ENCODE data around the gene GRM8. TPM values are rescaled to one million over a fixed set of nuclear protein-coding genes. Genes with fewer than 3 reads are reported as not detected.

The GRM8 gene
- total and polyA plus RNA-seq, 4 donors: 0.28 to 4.9 (median 2.8) TPM

- Histone ChIP-seq H3K36me3 (ENCODE audit: control insufficient read depth in 4 of 4, insufficient read depth in 3 of 4, low read depth in 1 of 4, low read length in 3 of 4) (no peaks in the 10 kb centered on the region), H3K9me3 (ENCODE audit: control insufficient read depth in 4 of 4, low read length in 3 of 4) (no peaks in the 10 kb centered on the region), H3K4me3 (ENCODE audit: low read depth in 1 of 3, low read length in 3 of 3) (no peak overlapping the region), H3K27me3 (ENCODE audit: control insufficient read depth in 4 of 4, insufficient read depth in 4 of 4, low read length in 3 of 4) (no peaks in the 10 kb centered on the region), H3K9ac (ENCODE audit: low read depth in 1 of 2, low read length in 2 of 2) (no peak overlapping the region), H3K4me1 (ENCODE audit: control insufficient read depth in 4 of 4, insufficient read depth in 4 of 4, low read length in 3 of 4) (no peaks in the 10 kb centered on the region), H3K27ac (ENCODE audit: low read depth in 1 of 2, low read length in 2 of 2) (no peak overlapping the region)
- no peak for DNase-seq (ENCODE audit: low spot score)
- 34% methylated on average over 2 of the region's 2 CpGs for WGBS
- TF ChIP-seq ZBTB33 (IDR thresholded peaks at IDR 0.05): no peak
- no peak for TF ChIP-seq SP1 (IDR thresholded peaks at IDR 0.05)
- peak in 1 of 2 donors; percentile 10 for TF ChIP-seq HNF4A (conservative IDR thresholded peaks at IDR 0.05)
- no peak for TF ChIP-seq RAD21 (IDR thresholded peaks at IDR 0.05)
- TF ChIP-seq FOXA1 (IDR thresholded peaks at IDR 0.05): no peak
- no peak for TF ChIP-seq EGR1 (IDR thresholded peaks at IDR 0.05; ENCODE audit: low read depth in 2 of 2)
- no peak for TF ChIP-seq REST (IDR thresholded peaks at IDR 0.05)
- no peak for TF ChIP-seq HNF4G (IDR thresholded peaks at IDR 0.05)
- peak in 1 of 2 donors; percentile 11 for TF ChIP-seq RXRA (IDR thresholded peaks at IDR 0.05)
- no peak for TF ChIP-seq TAF1 (conservative IDR thresholded peaks at IDR 0.05)
These were observed 315.6 kb downstream of the GRM8 start for GRCh38 chr7:126937171-126937570.

GRCh38 chr7:126931581-126931980, 321.2 kb downstream of the GRM8 start:
- H3K27ac ChIP-seq (ENCODE audit: low read depth in 1 of 2, low read length in 2 of 2): no peak overlapping the region
- no peak for DNase-seq (ENCODE audit: low spot score)
- no peaks in the 10 kb centered on the region for H3K4me1 ChIP-seq (ENCODE audit: control insufficient read depth in 4 of 4, insufficient read depth in 4 of 4, low read length in 3 of 4)
- no peaks in the 10 kb centered on the region for H3K36me3 ChIP-seq (ENCODE audit: control insufficient read depth in 4 of 4, insufficient read depth in 3 of 4, low read depth in 1 of 4, low read length in 3 of 4)
- H3K9me3 ChIP-seq (ENCODE audit: control insufficient read depth in 4 of 4, low read length in 3 of 4): no peaks in the 10 kb centered on the region
- no peak overlapping the region for H3K9ac ChIP-seq (ENCODE audit: low read depth in 1 of 2, low read length in 2 of 2)
- no peak overlapping the region for H3K4me3 ChIP-seq (ENCODE audit: low read depth in 1 of 3, low read length in 3 of 3)
- no peaks in the 10 kb centered on the region for H3K27me3 ChIP-seq (ENCODE audit: control insufficient read depth in 4 of 4, insufficient read depth in 4 of 4, low read length in 3 of 4)
- TF ChIP-seq YY1 (IDR thresholded peaks at IDR 0.05) (no peak), RXRA (IDR thresholded peaks at IDR 0.05) (no peak), JUND (IDR thresholded peaks at IDR 0.05) (no peak), SP1 (IDR thresholded peaks at IDR 0.05) (no peak), HNF4A (conservative IDR thresholded peaks at IDR 0.05) (no peak), NR2F2 (IDR thresholded peaks at IDR 0.05) (no peak), MAX (IDR thresholded peaks at IDR 0.05) (no peak), EGR1 (IDR thresholded peaks at IDR 0.05; ENCODE audit: low read depth in 2 of 2) (no peak), RAD21 (IDR thresholded peaks at IDR 0.05) (no peak), HNF4G (IDR thresholded peaks at IDR 0.05) (no peak), FOXA2 (IDR thresholded peaks at IDR 0.05) (no peak), ZBTB33 (IDR thresholded peaks at IDR 0.05) (no peak), REST (IDR thresholded peaks at IDR 0.05) (no peak), TAF1 (conservative IDR thresholded peaks at IDR 0.05) (no peak), GABPA (IDR thresholded peaks at IDR 0.05 in 1 of 2, conservative IDR thresholded peaks at IDR 0.05 in 1 of 2) (no peak), FOXA1 (IDR thresholded peaks at IDR 0.05) (no peak), CTCF (IDR thresholded peaks at IDR 0.05; ENCODE audit: low read depth, low read length, missing input control) (no peak), ATF3 (IDR thresholded peaks at IDR 0.05) (no peak)
